OCI-LY7 (cell line): Measurements from ENCODE around the gene WDR18. TPM values are rescaled to one million over a fixed set of nuclear protein-coding genes. Genes with fewer than 3 reads are reported as not detected.

Experiments
- BruUV-seq: library from RNA; stranded (reverse); fragments of 400-500 nt; replicated peaks from 2 replicates; lab custom pipeline; 2021; lab: Mats Ljungman, UMichigan
- CTCF ChIA-PET: fragments of 300-600 bp; sonication (Branson Sonifier 250); formaldehyde crosslinking; loops from one replicate; lab custom pipeline; 2022; ENCODE audit warnings: antibody characterized with exemption; ENCODE audit not compliant: unreplicated experiment; lab: Charles Lee
- POLR2A ChIA-PET: fragments of 300-600 bp; sonication (Branson Sonifier 250); formaldehyde crosslinking; loops from one replicate; lab custom pipeline; 2022; ENCODE audit warnings: antibody characterized with exemption; lab: Charles Lee
- DNase-seq: peaks from one replicate; pipeline ENCODE4 v3.0.0-alpha.2; 2015; ENCODE audit warnings: low spot score
- H2AFZ ChIP-seq: fragments of 200-600 bp; sonication (generic), shearing (Covaris generic); 2 replicates; pipeline ENCODE4 v1.6.1; 2014; ENCODE audit warnings: mild to moderate bottlenecking, antibody characterized with exemption, low read length, moderate library complexity
- H3K27ac ChIP-seq: fragments of 200-600 bp; sonication (generic); 2 replicates; pipeline ENCODE4 v1.5.1; 2014; ENCODE audit warnings: mixed run types, low read depth, mild to moderate bottlenecking, moderate library complexity, low read length, inconsistent platforms; ENCODE audit not compliant: poor library complexity, severe bottlenecking
- H3K36me3 ChIP-seq: fragments of 200-600 bp; sonication (generic); 2 replicates; pipeline ENCODE4 v1.6.1; 2014; ENCODE audit warnings: mild to moderate bottlenecking, antibody characterized with exemption, low read length, moderate library complexity, mixed read lengths; ENCODE audit not compliant: insufficient read depth
- H3K4me1 ChIP-seq: fragments of 200-600 bp; sonication (generic); 2 replicates; pipeline ENCODE4 v1.5.1; 2014; ENCODE audit warnings: mild to moderate bottlenecking, low read length; ENCODE audit not compliant: insufficient read depth, poor library complexity, severe bottlenecking
- H3K4me2 ChIP-seq: fragments of 200-600 bp; sonication (generic); 2 replicates; pipeline ENCODE4 v1.6.1; 2014; ENCODE audit warnings: mild to moderate bottlenecking, low read length
- H3K4me3 ChIP-seq: fragments of 200-600 bp; sonication (generic); 2 replicates; pipeline ENCODE4 v1.5.1; 2014; ENCODE audit warnings: mild to moderate bottlenecking, low read depth, low read length; ENCODE audit not compliant: poor library complexity, severe bottlenecking
- H3K79me2 ChIP-seq: fragments of 200-600 bp; sonication (generic); 2 replicates; pipeline ENCODE4 v1.6.1; 2016; ENCODE audit warnings: low read depth, mild to moderate bottlenecking, low read length, moderate library complexity, mixed read lengths; ENCODE audit not compliant: insufficient read depth
- H3K9me2 ChIP-seq: fragments of 200-600 bp; sonication (generic); 2 replicates; pipeline ENCODE4 v1.6.1; 2016; ENCODE audit warnings: mild to moderate bottlenecking, low read length, mixed read lengths; ENCODE audit not compliant: insufficient read depth
- H3K9me3 ChIP-seq: fragments of 200-600 bp; sonication (generic); 2 replicates; pipeline ENCODE4 v1.6.1; 2014; ENCODE audit warnings: mild to moderate bottlenecking, mixed run types, low read length, mixed read lengths
- H4K20me1 ChIP-seq: fragments of 200-600 bp; sonication (generic); 2 replicates; pipeline ENCODE4 v1.6.1; 2014; ENCODE audit warnings: mild to moderate bottlenecking, antibody characterized with exemption, low read length, moderate library complexity, mixed read lengths; ENCODE audit not compliant: insufficient read depth
- CTCF ChIP-seq: fragments of 200-600 bp; sonication (generic); conservative IDR thresholded peaks from 2 replicates; pipeline ENCODE4 v1.5.1; 2014; ENCODE audit warnings: mild to moderate bottlenecking, antibody characterized with exemption, low read length, moderate library complexity, mixed read lengths
- EZH2phosphoT487 ChIP-seq: fragments of 200-600 bp; sonication (generic); IDR thresholded peaks from 2 replicates; pipeline ENCODE4 v1.6.1; 2018; ENCODE audit warnings: low read depth, borderline replicate concordance, mild to moderate bottlenecking, mixed run types, antibody characterized with exemption, low read length, moderate library complexity, mixed read lengths
- intact Hi-C: fragments of 100-400 bp; cut with micrococcal nuclease; formaldehyde crosslinking; loops from one replicate; pipeline ENCODE4 v1.10.0; 2022; ENCODE audit not compliant: unreplicated experiment
- small RNA-seq: library from RNA; depleted of rRNA; stranded (forward); fragments of <200 nt; gene quantifications from one replicate; pipeline ENCODE3, GENCODE V24; 2014
- total RNA-seq, 2 experiments: library from RNA; depleted of rRNA in 1 of 2; stranded (reverse); fragments of >200 nt in 1 of 2; shearing (Covaris generic) in 1 of 2; gene quantifications; 2 replicates each; pipeline ENCODE4 v1.2.3, GENCODE V29; 2014 to 2022

WDR18 gene
- total RNA-seq, 2 experiments from 2014 or later, result 51.4 to 74.7 TPM

GRCh38 chr19:1042689-1043511 is 58.8 kb downstream of the WDR18 start:
- H3K4me3 ChIP-seq, result no peak overlapping the region
- H3K36me3 ChIP-seq, result peaks cover 18% of the 10 kb centered on the region; the same call in 1 of the 2 replicates
- peaks cover 48% of the 10 kb centered on the region for H3K4me1 ChIP-seq
- no peaks in the 10 kb centered on the region; the same call in 1 of the 2 replicates for H4K20me1 ChIP-seq
- no TSS peak for BruUV-seq
- H2AFZ ChIP-seq, result no peak overlapping the region
- no peak for DNase-seq
- TF ChIP-seq EZH2phosphoT487, result no peak
- TF ChIP-seq CTCF, result no peak
- no peaks in the 10 kb centered on the region for H3K9me2 ChIP-seq
- no peak overlapping the region; the same call in 1 of the 2 replicates for H3K4me2 ChIP-seq
- no peak overlapping the region for H3K27ac ChIP-seq
- intact Hi-C loops, result no loop called here
- ChIA-PET CTCF (interaction anchor here (1.0 kb wide), 1 partner anchor 32 kb away, joined by 14 read pairs; no protein-coding TSS in a partner anchor), POLR2A (no interaction called here)
- no peaks in the 10 kb centered on the region for H3K9me3 ChIP-seq
- 0 out of 2 replicates have a peak, but pooled peaks cover 5% of the 10 kb centered on the region for H3K79me2 ChIP-seq

Small RNA genes lying within 50 kb of the gene (small RNA-seq; reads per million reads assigned to genes)
- not detected for gene RNU6-2

Other genes with a start within 250 kb of the WDR18 start
- not detected in 2 replicates for gene MISP, start 233.2 kb upstream of the WDR18 start, total RNA-seq (2014; rRNA removed; shearing (Covaris generic))
- 0.23 TPM in 1 of 2 replicates, not detected in the other for gene MISP, start 233.2 kb upstream of the WDR18 start, total RNA-seq (2022)
- 284 and 315 TPM in 2 replicates for gene PTBP1, start 186.9 kb upstream of the WDR18 start, total RNA-seq (2014; rRNA removed; shearing (Covaris generic))
- gene PTBP1, start 186.9 kb upstream of the WDR18 start, total RNA-seq (2022), result 468 and 479 TPM in 2 replicates
- not detected in 2 replicates for gene PLPPR3, start 162.4 kb upstream of the WDR18 start, total RNA-seq (2014; rRNA removed; shearing (Covaris generic))
- gene PLPPR3, start 162.4 kb upstream of the WDR18 start, total RNA-seq (2022), result not detected in 2 replicates
- not detected in 2 replicates for gene AZU1, start 156.5 kb upstream of the WDR18 start, total RNA-seq (2014; rRNA removed; shearing (Covaris generic))
- gene AZU1, start 156.5 kb upstream of the WDR18 start, total RNA-seq (2022), result not detected in 2 replicates
- not detected in 2 replicates for gene PRTN3, start 143.3 kb upstream of the WDR18 start, total RNA-seq (2014; rRNA removed; shearing (Covaris generic))
- gene PRTN3, start 143.3 kb upstream of the WDR18 start, total RNA-seq (2022), result not detected in 2 replicates
- not detected in 2 replicates for gene ELANE, start 132.0 kb upstream of the WDR18 start, total RNA-seq (2014; rRNA removed; shearing (Covaris generic))
- gene ELANE, start 132.0 kb upstream of the WDR18 start, total RNA-seq (2022), result not detected in 2 replicates
- gene CFD, start 124.7 kb upstream of the WDR18 start, total RNA-seq (2014; rRNA removed; shearing (Covaris generic)), result 0.35 TPM in 1 of 2 replicates, not detected in the other
- gene CFD, start 124.7 kb upstream of the WDR18 start, total RNA-seq (2022), result not detected in 2 replicates
- gene MED16, start 91.2 kb upstream of the WDR18 start, total RNA-seq (2014; rRNA removed; shearing (Covaris generic)), result 12.9 and 19.1 TPM in 2 replicates
- gene MED16, start 91.2 kb upstream of the WDR18 start, total RNA-seq (2022), result 54.3 and 61.4 TPM in 2 replicates
- not detected in 2 replicates for gene RNU6-9, start 90.9 kb upstream of the WDR18 start, total RNA-seq (2014; rRNA removed; shearing (Covaris generic))
- not detected in 2 replicates for gene RNU6-9, start 90.9 kb upstream of the WDR18 start, total RNA-seq (2022)
- 39.5 and 43.5 TPM in 2 replicates for gene R3HDM4, start 71.1 kb upstream of the WDR18 start, total RNA-seq (2014; rRNA removed; shearing (Covaris generic))
- gene R3HDM4, start 71.1 kb upstream of the WDR18 start, total RNA-seq (2022), result 64.9 and 75.2 TPM in 2 replicates
- gene KISS1R, start 67.0 kb upstream of the WDR18 start, total RNA-seq (2014; rRNA removed; shearing (Covaris generic)), result not detected in 2 replicates
- gene KISS1R, start 67.0 kb upstream of the WDR18 start, total RNA-seq (2022), result not detected in 2 replicates
- 7.9 and 9.9 TPM in 2 replicates for gene ARID3A, start 58.3 kb upstream of the WDR18 start, total RNA-seq (2014; rRNA removed; shearing (Covaris generic))
- gene ARID3A, start 58.3 kb upstream of the WDR18 start, total RNA-seq (2022), result 21.6 and 23.5 TPM in 2 replicates
- 0.05 TPM in 1 of 2 replicates, not detected in the other for gene GRIN3B, start 16.1 kb downstream of the WDR18 start, total RNA-seq (2014; rRNA removed; shearing (Covaris generic))
- gene GRIN3B, start 16.1 kb downstream of the WDR18 start, total RNA-seq (2022), result not detected in 2 replicates
- gene TMEM259, start 36.8 kb downstream of the WDR18 start, total RNA-seq (2014; rRNA removed; shearing (Covaris generic)), result 131 and 169 TPM in 2 replicates
- 195 and 204 TPM in 2 replicates for gene TMEM259, start 36.8 kb downstream of the WDR18 start, total RNA-seq (2022)
- not detected in 2 replicates for gene RNU6-2, start 37.2 kb downstream of the WDR18 start, total RNA-seq (2014; rRNA removed; shearing (Covaris generic))
- gene RNU6-2, start 37.2 kb downstream of the WDR18 start, total RNA-seq (2022), result not detected in 2 replicates
- 51.5 and 73.7 TPM in 2 replicates for gene CNN2, start 42.3 kb downstream of the WDR18 start, total RNA-seq (2014; rRNA removed; shearing (Covaris generic))
- 126 and 127 TPM in 2 replicates for gene CNN2, start 42.3 kb downstream of the WDR18 start, total RNA-seq (2022)
- gene ABCA7, start 55.8 kb downstream of the WDR18 start, total RNA-seq (2014; rRNA removed; shearing (Covaris generic)), result 22.5 and 43.3 TPM in 2 replicates
- gene ABCA7, start 55.8 kb downstream of the WDR18 start, total RNA-seq (2022), result 66.6 and 74.4 TPM in 2 replicates
- gene ARHGAP45, start 82.8 kb downstream of the WDR18 start, total RNA-seq (2014; rRNA removed; shearing (Covaris generic)), result 132 and 135 TPM in 2 replicates
- gene ARHGAP45, start 82.8 kb downstream of the WDR18 start, total RNA-seq (2022), result 138 and 143 TPM in 2 replicates
- gene POLR2E, start 111.0 kb downstream of the WDR18 start, total RNA-seq (2014; rRNA removed; shearing (Covaris generic)), result 153 and 165 TPM in 2 replicates
- 160 and 193 TPM in 2 replicates for gene POLR2E, start 111.0 kb downstream of the WDR18 start, total RNA-seq (2022)
- 184 and 203 TPM in 2 replicates for gene GPX4, start 119.6 kb downstream of the WDR18 start, total RNA-seq (2014; rRNA removed; shearing (Covaris generic))
- 148 and 156 TPM in 2 replicates for gene GPX4, start 119.6 kb downstream of the WDR18 start, total RNA-seq (2022)
- gene SBNO2, start 189.9 kb downstream of the WDR18 start, total RNA-seq (2014; rRNA removed; shearing (Covaris generic)), result 17.6 and 26.6 TPM in 2 replicates
- gene SBNO2, start 189.9 kb downstream of the WDR18 start, total RNA-seq (2022), result 43.3 and 48.8 TPM in 2 replicates
- gene STK11, start 221.4 kb downstream of the WDR18 start, total RNA-seq (2014; rRNA removed; shearing (Covaris generic)), result 68.7 and 78.4 TPM in 2 replicates
- 76.5 and 82.2 TPM in 2 replicates for gene STK11, start 221.4 kb downstream of the WDR18 start, total RNA-seq (2022)